AG04449 (cell line): ENCODE data around the gene RDH13.

Experiments used
- CTCF ChIA-PET: fragments of 350-600 bp; formaldehyde crosslinking; extraction: SDS; loops from one replicate; lab custom pipeline; 2021; ENCODE audit warnings: antibody characterized with exemption; lab: Yijun Ruan, JAX
- POLR2A ChIA-PET: fragments of 400-600, 350-600 bp; formaldehyde crosslinking; extraction: SDS; loops from one replicate; lab custom pipeline; 2020; ENCODE audit warnings: antibody characterized with exemption, inconsistent platforms; lab: Yijun Ruan, JAX
- DNase-seq: peaks from one replicate; pipeline ENCODE4 v3.0.0-alpha.2; 2010; ENCODE audit warnings: low read depth, low spot score
- H3K4me3 ChIP-seq: 2 replicates; pipeline ENCODE4 v1.5.1; 2011; ENCODE audit warnings: low read depth, mild to moderate bottlenecking, control low read depth, low read length
- TF ChIP-seq, protein P1 (sequence below): IDR thresholded peaks from one replicate; pipeline ENCODE4 v1.5.1; 2011; ENCODE audit warnings: mild to moderate bottlenecking, moderate library complexity, low read length, control low read depth, inconsistent platforms; ENCODE audit not compliant: insufficient read depth; ENCODE audit errors: missing control alignments

The RDH13 gene

GRCh38 chr19:55091955-55092354, 29.0 kb upstream of the RDH13 start:
- CTCF ChIA-PET = no interaction called here
- H3K4me3 ChIP-seq = no peak overlapping the region
- TF ChIP-seq, protein P1, sequence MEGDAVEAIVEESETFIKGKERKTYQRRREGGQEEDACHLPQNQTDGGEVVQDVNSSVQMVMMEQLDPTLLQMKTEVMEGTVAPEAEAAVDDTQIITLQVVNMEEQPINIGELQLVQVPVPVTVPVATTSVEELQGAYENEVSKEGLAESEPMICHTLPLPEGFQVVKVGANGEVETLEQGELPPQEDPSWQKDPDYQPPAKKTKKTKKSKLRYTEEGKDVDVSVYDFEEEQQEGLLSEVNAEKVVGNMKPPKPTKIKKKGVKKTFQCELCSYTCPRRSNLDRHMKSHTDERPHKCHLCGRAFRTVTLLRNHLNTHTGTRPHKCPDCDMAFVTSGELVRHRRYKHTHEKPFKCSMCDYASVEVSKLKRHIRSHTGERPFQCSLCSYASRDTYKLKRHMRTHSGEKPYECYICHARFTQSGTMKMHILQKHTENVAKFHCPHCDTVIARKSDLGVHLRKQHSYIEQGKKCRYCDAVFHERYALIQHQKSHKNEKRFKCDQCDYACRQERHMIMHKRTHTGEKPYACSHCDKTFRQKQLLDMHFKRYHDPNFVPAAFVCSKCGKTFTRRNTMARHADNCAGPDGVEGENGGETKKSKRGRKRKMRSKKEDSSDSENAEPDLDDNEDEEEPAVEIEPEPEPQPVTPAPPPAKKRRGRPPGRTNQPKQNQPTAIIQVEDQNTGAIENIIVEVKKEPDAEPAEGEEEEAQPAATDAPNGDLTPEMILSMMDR = no peak
- POLR2A ChIA-PET = no interaction called here
- no peak for DNase-seq

- no peak overlapping the region for H3K4me3 ChIP-seq
- TF ChIP-seq, protein P1 = no peak
- DNase-seq = no peak
- POLR2A ChIA-PET = no interaction called here
- CTCF ChIA-PET = no interaction called here
These were observed 28.4 kb upstream of the RDH13 start for GRCh38 chr19:55091126-55091910.

DNA sequence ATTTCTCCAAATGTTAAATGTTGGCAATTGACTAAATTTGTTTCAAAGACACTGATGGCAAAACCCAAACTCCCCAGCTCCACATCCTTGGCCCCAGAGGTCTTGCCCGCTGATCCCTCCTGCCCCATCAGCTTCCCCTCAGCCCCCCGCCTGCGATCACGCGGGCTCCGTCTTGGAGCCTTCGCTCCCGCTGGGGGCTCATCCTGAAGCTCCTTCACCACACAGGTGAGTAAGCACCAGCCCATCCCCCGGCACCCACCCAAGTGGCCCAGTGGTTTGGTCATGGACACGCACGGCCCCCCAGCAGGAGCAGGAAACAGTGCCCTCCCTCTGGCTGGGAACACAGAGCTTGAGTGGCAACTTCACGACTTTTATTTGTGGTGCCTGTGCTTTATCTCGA, 27.6 kb upstream of the RDH13 start:
- ChIA-PET POLR2A (no interaction called here), CTCF (interaction anchor here (3.6 kb wide), 1 partner anchor 16 kb away, joined by 25 read pairs; no protein-coding TSS in a partner anchor)
- no peak for DNase-seq
- TF ChIP-seq, protein P1 = no peak
- no peak overlapping the region for H3K4me3 ChIP-seq

- POLR2A ChIA-PET = no interaction called here
- H3K4me3 ChIP-seq = no peak overlapping the region
- no peak for DNase-seq
- TF ChIP-seq, protein P1 = no peak
- CTCF ChIA-PET = interaction anchor here (0.9 to 4.1 kb wide), 9 partner anchors 11 to 364 kb away, joined by 3 to 43 read pairs (median 12); partner anchors contain the start of gene EPS8L1
These were observed 26.5 kb upstream of the RDH13 start for GRCh38 chr19:55089342-55089944.

- TF ChIP-seq, protein P1 = peak; percentile 74
- ChIA-PET POLR2A (no interaction called here), CTCF (interaction anchor here (0.6 to 4.1 kb wide), 29 partner anchors 9 to 1245 kb away, joined by 3 to 43 read pairs (median 4); partner anchors contain the start of genes DNAAF3, EPS8L1, RDH13 and ZNF865)
- DNase-seq = no peak
- H3K4me3 ChIP-seq = no peak overlapping the region
These were observed 25.8 kb upstream of the RDH13 start for GRCh38 chr19:55088543-55089341.
